Left cardiac atrium (tissue), 4 donors: Measurements from ENCODE around the gene LRRC42. TPM values are rescaled to one million over a fixed set of nuclear protein-coding genes. Genes with fewer than 3 reads are reported as not detected.
A peak's percentile ranks its signal among the peaks of the same experiment; 100 is the strongest.

Source experiments
- ATAC-seq, 2 donors: fragments of 200-7000 bp; cut with Tn5 transposase; one replicate each; pipeline ENCODE4 v1.9.1; 2020; ENCODE audit warnings: mild to moderate bottlenecking in 2 of 2, moderate library complexity in 2 of 2
- DNase-seq: peaks from one replicate; pipeline ENCODE4 v3.0.0-alpha.2; 2020
- intact Hi-C, 2 donors: fragments of 100-400 bp; cut with DNase I; formaldehyde crosslinking; loops; one replicate each; pipeline versions ENCODE4 v1.14.1 to v1.15.1; 2022 to 2023
- total RNA-seq, 2 donors: library from RNA; stranded (reverse); fragmentation: NEBNext Ultra II Directional; extraction: Animal tissue kit (Norgen Biotek cat#: 25700); gene quantifications; one replicate each; pipeline ENCODE4 v1.2.1, GENCODE V29; 2021
- donor health status: DM: no; HTN: yes; CAD: no.
- donor health status: DM: no; HTN: yes; CAD: no; lungs with severe emphysema.
- donor health status: DM: yes; HTN: yes; CAD: no.
- donor health status: Dilated cardiomyopathy.

LRRC42 gene
- total RNA-seq, 2 donors from 2014 or later, result 13.5 to 17.9 TPM

GRCh38 chr1:54016343-54017282, 70.5 kb downstream of the LRRC42 start:
- intact Hi-C loops, result no loop called here
- DNase-seq (no peak), ATAC-seq (peak in 1 of 2 donors; percentile 57)

Other genes with a start within 250 kb of the LRRC42 start
- gene GLIS1, start 207.2 kb upstream of the LRRC42 start, total RNA-seq, result under 1 TPM; 0.37 to 0.44 TPM
- gene NDC1, start 108.1 kb upstream of the LRRC42 start, total RNA-seq, result 1 to 10 TPM; 8.1 to 8.5 TPM
- 10 to 100 TPM; 12.9 to 15.2 TPM for gene YIPF1, start 56.6 kb upstream of the LRRC42 start, total RNA-seq
- gene DIO1, start 52.2 kb upstream of the LRRC42 start, total RNA-seq, result not detected
- 10 to 100 TPM; 15.1 to 16.6 TPM for gene IFT25, start 651 bp upstream of the LRRC42 start, total RNA-seq
- not detected for gene LDLRAD1, start 71.8 kb downstream of the LRRC42 start, total RNA-seq
- 100 to 1,000 TPM; 324 to 335 TPM for gene TMEM59, start 106.9 kb downstream of the LRRC42 start, total RNA-seq
- gene TCEANC2, start 107.3 kb downstream of the LRRC42 start, total RNA-seq, result 1 to 10 TPM; 2.6 to 5.3 TPM
- gene CDCP2, start 206.7 kb downstream of the LRRC42 start, total RNA-seq, result not detected